HL-60 (cell line): ENCODE measurements around the gene PLS3.

Experiments used
- DNase-seq, 2 experiments: peaks; one replicate each; pipeline ENCODE4 v3.0.0-alpha.2; 2010 to 2020; ENCODE audit warnings: low read depth in 1 of 2, low spot score in 1 of 2
- H3K27ac ChIP-seq: fragments of 250-450 bp; sonication (Bioruptor Pico); replicated peaks from 2 replicates; pipeline ENCODE4 v1.5.1; 2020; ENCODE audit warnings: mild to moderate bottlenecking, moderate library complexity
- H3K27me3 ChIP-seq: fragments of 250-450 bp; sonication (Bioruptor Pico); 2 replicates; pipeline ENCODE4 v1.5.1; 2021; ENCODE audit warnings: mild to moderate bottlenecking, moderate library complexity; ENCODE audit not compliant: insufficient read depth, poor library complexity, severe bottlenecking
- H3K4me3 ChIP-seq: replicated peaks from 2 replicates; pipeline ENCODE4 v1.5.1; 2011; ENCODE audit warnings: mild to moderate bottlenecking, control low read depth, low read length; ENCODE audit not compliant: insufficient read depth
- GABPA ChIP-seq: IDR thresholded peaks from 2 replicates; pipeline ENCODE4 v1.6.1; 2012; ENCODE audit warnings: low read depth
- POLR2AphosphoS5 ChIP-seq: IDR thresholded peaks from 2 replicates; pipeline ENCODE4 v1.6.1; 2012; ENCODE audit warnings: low read depth
- SPI1 ChIP-seq: IDR thresholded peaks from 2 replicates; pipeline ENCODE4 v1.6.1; 2012; ENCODE audit warnings: low read depth, mild to moderate bottlenecking, borderline replicate concordance
- TF ChIP-seq, protein P1 (sequence below): IDR thresholded peaks from 2 replicates; pipeline ENCODE4 v1.6.1; 2012; ENCODE audit warnings: low read depth; ENCODE audit not compliant: insufficient replicate concordance
- TF ChIP-seq, protein P2 (sequence below): IDR thresholded peaks from one replicate; pipeline ENCODE4 v1.5.1; 2011; ENCODE audit warnings: low read length, control low read depth, inconsistent platforms; ENCODE audit not compliant: insufficient read depth

The PLS3 gene

GRCh38 chrX:115697806-115698205, 136.8 kb downstream of the PLS3 start:
- TF ChIP-seq POLR2AphosphoS5 (no peak), SPI1 (no peak), GABPA (no peak)
- TF ChIP-seq, protein P1, sequence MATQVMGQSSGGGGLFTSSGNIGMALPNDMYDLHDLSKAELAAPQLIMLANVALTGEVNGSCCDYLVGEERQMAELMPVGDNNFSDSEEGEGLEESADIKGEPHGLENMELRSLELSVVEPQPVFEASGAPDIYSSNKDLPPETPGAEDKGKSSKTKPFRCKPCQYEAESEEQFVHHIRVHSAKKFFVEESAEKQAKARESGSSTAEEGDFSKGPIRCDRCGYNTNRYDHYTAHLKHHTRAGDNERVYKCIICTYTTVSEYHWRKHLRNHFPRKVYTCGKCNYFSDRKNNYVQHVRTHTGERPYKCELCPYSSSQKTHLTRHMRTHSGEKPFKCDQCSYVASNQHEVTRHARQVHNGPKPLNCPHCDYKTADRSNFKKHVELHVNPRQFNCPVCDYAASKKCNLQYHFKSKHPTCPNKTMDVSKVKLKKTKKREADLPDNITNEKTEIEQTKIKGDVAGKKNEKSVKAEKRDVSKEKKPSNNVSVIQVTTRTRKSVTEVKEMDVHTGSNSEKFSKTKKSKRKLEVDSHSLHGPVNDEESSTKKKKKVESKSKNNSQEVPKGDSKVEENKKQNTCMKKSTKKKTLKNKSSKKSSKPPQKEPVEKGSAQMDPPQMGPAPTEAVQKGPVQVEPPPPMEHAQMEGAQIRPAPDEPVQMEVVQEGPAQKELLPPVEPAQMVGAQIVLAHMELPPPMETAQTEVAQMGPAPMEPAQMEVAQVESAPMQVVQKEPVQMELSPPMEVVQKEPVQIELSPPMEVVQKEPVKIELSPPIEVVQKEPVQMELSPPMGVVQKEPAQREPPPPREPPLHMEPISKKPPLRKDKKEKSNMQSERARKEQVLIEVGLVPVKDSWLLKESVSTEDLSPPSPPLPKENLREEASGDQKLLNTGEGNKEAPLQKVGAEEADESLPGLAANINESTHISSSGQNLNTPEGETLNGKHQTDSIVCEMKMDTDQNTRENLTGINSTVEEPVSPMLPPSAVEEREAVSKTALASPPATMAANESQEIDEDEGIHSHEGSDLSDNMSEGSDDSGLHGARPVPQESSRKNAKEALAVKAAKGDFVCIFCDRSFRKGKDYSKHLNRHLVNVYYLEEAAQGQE = no peak
- TF ChIP-seq, protein P2, sequence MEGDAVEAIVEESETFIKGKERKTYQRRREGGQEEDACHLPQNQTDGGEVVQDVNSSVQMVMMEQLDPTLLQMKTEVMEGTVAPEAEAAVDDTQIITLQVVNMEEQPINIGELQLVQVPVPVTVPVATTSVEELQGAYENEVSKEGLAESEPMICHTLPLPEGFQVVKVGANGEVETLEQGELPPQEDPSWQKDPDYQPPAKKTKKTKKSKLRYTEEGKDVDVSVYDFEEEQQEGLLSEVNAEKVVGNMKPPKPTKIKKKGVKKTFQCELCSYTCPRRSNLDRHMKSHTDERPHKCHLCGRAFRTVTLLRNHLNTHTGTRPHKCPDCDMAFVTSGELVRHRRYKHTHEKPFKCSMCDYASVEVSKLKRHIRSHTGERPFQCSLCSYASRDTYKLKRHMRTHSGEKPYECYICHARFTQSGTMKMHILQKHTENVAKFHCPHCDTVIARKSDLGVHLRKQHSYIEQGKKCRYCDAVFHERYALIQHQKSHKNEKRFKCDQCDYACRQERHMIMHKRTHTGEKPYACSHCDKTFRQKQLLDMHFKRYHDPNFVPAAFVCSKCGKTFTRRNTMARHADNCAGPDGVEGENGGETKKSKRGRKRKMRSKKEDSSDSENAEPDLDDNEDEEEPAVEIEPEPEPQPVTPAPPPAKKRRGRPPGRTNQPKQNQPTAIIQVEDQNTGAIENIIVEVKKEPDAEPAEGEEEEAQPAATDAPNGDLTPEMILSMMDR = no peak
- DNase-seq = no peak
- Histone ChIP-seq H3K27me3 (no peaks in the 10 kb centered on the region), H3K4me3 (no peak overlapping the region), H3K27ac (no peak overlapping the region)
